Stomach smooth muscle (tissue), 2 donors: ENCODE results near the gene SPDYE4.

Experiments
- H3K27ac ChIP-seq: one replicate; pipeline ENCODE4 v1.7.0; 2013; ENCODE audit warnings: mild to moderate bottlenecking, low read length, inconsistent platforms
- H3K27me3 ChIP-seq, 2 donors: one replicate each; pipeline ENCODE4 v1.7.0; 2013; ENCODE audit warnings: low read length in 2 of 2; ENCODE audit not compliant: insufficient read depth in 2 of 2, control insufficient read depth in 1 of 2
- H3K36me3 ChIP-seq, 2 donors: one replicate each; pipeline ENCODE4 v1.7.0; 2013; ENCODE audit warnings: low read length in 2 of 2; ENCODE audit not compliant: control insufficient read depth in 2 of 2, insufficient read depth in 2 of 2
- H3K4me1 ChIP-seq: one replicate; pipeline ENCODE4 v1.7.0; 2013; ENCODE audit warnings: low read length; ENCODE audit not compliant: control insufficient read depth, insufficient read depth
- H3K4me3 ChIP-seq, 2 donors: one replicate each; pipeline ENCODE4 v1.7.0; 2013; ENCODE audit warnings: low read length in 2 of 2
- H3K9ac ChIP-seq, 2 donors: one replicate each; pipeline ENCODE4 v1.7.0; 2013; ENCODE audit warnings: low read length in 2 of 2, mild to moderate bottlenecking in 1 of 2
- H3K9me3 ChIP-seq, 2 donors: one replicate each; pipeline ENCODE4 v1.7.0; 2013; ENCODE audit warnings: low read length in 2 of 2; ENCODE audit not compliant: control insufficient read depth in 2 of 2
- donor health status: healthy.
- donor health status: Pancreatic carcinoma.

SPDYE4 gene

GRCh38 chr17:8726941-8727555 lies 31.3 kb downstream of the SPDYE4 start:
- H3K9ac ChIP-seq, result no peak overlapping the region
- no peak overlapping the region for H3K4me3 ChIP-seq
- no peaks in the 10 kb centered on the region for H3K9me3 ChIP-seq
- H3K4me1 ChIP-seq, result no peaks in the 10 kb centered on the region
- H3K27me3 ChIP-seq, result no peaks in the 10 kb centered on the region
- no peaks in the 10 kb centered on the region for H3K36me3 ChIP-seq
- no peak overlapping the region for H3K27ac ChIP-seq

DNA sequence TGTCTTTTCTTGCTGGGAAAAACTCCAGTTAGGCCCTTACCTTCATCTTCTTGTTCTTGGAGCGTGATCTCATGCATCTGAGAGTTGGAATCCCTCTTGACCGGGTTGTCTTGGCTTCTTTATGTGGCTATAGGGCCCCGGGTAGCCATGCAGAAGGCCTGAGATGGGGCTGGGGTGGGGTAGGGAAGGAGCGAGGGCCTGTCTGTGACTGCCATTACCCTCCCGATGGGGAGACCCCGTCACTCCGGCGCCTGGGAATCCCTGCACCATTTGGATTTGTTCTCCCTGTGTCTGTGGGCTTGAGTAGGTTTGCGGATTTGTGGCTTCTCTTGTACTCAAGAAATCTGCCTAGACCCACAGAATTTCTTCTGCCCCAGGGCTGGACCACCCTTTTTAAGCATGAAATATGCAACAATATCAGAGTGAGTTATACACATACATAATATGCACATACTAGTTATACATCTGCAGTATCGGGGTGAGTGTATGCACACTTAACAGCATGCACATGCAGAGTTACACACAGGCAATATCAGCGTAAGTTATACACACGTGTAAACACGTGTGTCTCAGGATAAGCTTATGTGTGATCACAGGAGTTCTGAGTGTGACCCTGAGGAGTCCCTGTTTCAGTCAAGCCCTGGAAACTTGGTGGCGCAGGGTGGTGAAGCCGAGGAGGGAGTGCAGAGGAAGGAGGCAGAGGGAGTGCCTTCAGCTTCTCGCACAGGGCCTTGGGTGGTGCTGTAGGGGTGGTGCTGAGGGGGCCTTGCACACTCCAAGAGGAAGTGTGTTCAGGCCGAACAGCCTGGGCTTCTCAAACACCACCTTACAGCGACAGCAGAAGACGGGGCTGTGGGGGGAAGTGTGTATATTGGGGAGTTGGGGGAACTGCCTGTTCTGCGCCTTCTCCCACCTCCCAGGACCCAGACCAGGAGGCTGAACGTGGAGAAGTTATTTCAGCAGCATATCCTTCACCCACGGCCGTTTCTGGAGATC lies 32.2 kb downstream of the SPDYE4 start:
- Histone ChIP-seq H3K27ac (no peak overlapping the region), H3K4me3 (no peak overlapping the region), H3K9me3 (no peaks in the 10 kb centered on the region), H3K27me3 (no peaks in the 10 kb centered on the region), H3K4me1 (no peaks in the 10 kb centered on the region), H3K36me3 (no peaks in the 10 kb centered on the region), H3K9ac (no peak overlapping the region)

DNA sequence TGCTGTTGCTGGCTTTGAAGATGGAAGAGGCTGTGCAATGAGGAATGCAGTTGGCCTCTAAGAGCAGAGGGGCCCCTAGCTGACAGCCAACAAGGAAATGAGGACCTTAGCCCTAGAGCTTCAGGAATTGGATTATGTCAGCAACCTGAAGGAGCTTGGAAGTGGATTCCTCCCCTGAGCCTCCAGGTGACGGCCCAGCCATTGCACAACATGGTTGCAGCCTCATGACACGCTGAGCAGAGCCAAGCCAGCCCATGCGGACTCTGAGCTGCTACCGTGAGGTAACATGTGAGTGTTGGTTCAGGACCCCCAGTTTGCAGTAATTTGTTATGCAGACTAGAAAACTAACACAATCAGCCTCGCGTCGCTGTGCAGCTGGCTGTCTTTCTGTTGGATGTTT lies 33.9 kb downstream of the SPDYE4 start:
- Histone ChIP-seq H3K9me3 (no peaks in the 10 kb centered on the region), H3K4me1 (no peaks in the 10 kb centered on the region), H3K36me3 (no peaks in the 10 kb centered on the region), H3K27me3 (no peaks in the 10 kb centered on the region), H3K27ac (no peak overlapping the region), H3K9ac (no peak overlapping the region), H3K4me3 (no peak overlapping the region)

DNA sequence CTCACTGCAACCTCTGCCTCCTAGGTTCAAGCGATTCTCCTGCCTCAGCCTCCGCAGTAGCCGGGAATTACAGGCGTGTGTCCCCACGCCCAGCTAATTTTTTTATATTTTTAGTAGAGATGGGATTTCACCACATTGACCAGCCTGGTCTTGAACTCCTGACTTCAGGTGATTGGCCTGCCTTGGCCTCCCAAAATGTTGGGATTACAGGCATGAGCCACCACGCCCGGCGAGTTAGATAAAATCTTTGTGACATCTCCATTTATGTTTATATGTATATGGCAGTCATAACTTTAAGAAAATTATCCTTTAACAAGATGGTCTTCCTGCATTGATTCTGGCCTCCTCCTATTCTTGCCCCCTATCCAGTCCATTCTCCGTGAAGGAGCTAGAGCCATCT lies 37.8 kb downstream of the SPDYE4 start:
- no peak overlapping the region for H3K4me3 ChIP-seq
- H3K36me3 ChIP-seq, result no peaks in the 10 kb centered on the region
- no peaks in the 10 kb centered on the region for H3K9me3 ChIP-seq
- H3K27ac ChIP-seq, result no peak overlapping the region
- H3K9ac ChIP-seq, result no peak overlapping the region
- no peaks in the 10 kb centered on the region for H3K27me3 ChIP-seq
- H3K4me1 ChIP-seq, result no peaks in the 10 kb centered on the region

GRCh38 chr17:8719291-8720246 lies 38.8 kb downstream of the SPDYE4 start:
- Histone ChIP-seq H3K4me3 (no peak overlapping the region), H3K36me3 (no peaks in the 10 kb centered on the region), H3K27ac (no peak overlapping the region), H3K9ac (no peak overlapping the region), H3K4me1 (no peaks in the 10 kb centered on the region), H3K9me3 (no peaks in the 10 kb centered on the region), H3K27me3 (no peaks in the 10 kb centered on the region)

DNA sequence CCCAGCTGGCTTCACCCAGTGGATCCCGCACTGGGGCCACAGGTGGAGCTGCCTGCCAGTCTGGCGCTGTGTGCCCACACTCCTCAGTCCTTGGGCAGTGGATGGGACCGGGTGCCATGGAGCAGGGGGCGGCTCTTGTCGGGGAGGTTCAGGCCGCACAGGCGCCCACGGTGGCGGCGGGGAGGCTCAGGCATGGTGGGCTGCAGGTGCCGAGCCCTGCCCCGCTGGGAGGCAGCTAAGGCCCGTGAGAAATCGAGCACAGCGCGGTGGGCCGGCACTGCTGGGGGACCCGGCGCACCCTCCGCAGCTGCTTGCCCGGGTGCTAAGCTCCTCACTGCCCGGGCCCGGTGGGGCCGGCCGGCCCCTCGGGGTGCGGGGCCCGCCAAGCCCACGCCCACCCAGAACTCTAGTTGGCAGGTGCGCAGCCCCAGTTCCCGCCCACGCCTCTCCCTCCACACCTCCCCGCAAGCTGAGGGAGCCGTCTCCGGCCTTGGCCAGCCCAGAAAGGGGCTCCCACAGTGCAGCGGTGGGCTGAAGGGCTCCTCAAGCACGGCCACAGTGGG lies 40.3 kb downstream of the SPDYE4 start:
- Histone ChIP-seq H3K27me3 (no peaks in the 10 kb centered on the region), H3K27ac (no peak overlapping the region), H3K36me3 (no peaks in the 10 kb centered on the region), H3K9ac (no peak overlapping the region), H3K4me1 (no peaks in the 10 kb centered on the region), H3K4me3 (no peak overlapping the region), H3K9me3 (no peaks in the 10 kb centered on the region)

DNA sequence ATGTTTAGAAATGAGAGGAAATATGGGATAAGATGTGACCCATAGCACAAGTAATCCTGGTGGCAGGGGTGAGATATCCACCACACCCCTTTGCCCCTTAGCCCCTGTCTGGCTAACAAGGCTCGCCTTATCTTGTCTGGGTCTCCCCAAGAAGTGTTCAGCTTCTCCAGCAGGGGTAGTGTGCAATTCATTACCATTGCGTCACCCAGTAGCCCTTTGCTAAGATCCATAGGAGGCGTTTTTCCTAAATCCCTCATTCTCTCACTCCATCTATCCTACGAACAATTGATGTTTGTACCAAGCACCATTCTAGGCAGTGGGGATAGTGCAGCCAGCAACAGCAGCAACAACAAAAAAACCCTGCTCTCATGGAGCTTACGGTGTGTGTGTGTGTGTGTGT lies 44.5 kb downstream of the SPDYE4 start:
- H3K9me3 ChIP-seq, result no peaks in the 10 kb centered on the region
- no peak overlapping the region for H3K4me3 ChIP-seq
- H3K36me3 ChIP-seq, result no peaks in the 10 kb centered on the region
- H3K27ac ChIP-seq, result no peak overlapping the region
- peaks cover under 1% of the 10 kb centered on the region for H3K4me1 ChIP-seq
- no peaks in the 10 kb centered on the region for H3K27me3 ChIP-seq
- no peak overlapping the region for H3K9ac ChIP-seq

DNA sequence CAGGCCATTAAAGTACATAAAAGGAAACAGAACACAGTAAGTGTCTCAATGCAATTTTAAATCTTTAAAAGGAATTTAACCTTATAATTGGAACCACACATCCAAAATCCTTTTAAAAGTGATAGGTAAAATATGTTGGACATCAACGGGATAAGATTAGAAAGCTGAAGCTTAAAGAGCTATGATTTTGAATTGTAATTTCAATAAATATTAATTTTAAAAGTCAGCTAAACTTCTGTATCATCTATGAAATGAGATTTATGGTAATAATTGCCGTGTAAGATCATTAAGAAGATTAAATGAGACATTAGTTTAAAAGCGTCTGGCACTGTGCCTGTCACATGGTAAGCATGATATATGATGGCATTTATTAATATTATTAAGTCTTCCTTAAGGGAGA lies 45.0 kb downstream of the SPDYE4 start:
- no peak overlapping the region for H3K4me3 ChIP-seq
- H3K27me3 ChIP-seq, result no peaks in the 10 kb centered on the region
- no peak overlapping the region for H3K9ac ChIP-seq
- H3K9me3 ChIP-seq, result no peaks in the 10 kb centered on the region
- H3K4me1 ChIP-seq, result peaks cover 3% of the 10 kb centered on the region
- no peak overlapping the region for H3K27ac ChIP-seq
- H3K36me3 ChIP-seq, result no peaks in the 10 kb centered on the region

DNA sequence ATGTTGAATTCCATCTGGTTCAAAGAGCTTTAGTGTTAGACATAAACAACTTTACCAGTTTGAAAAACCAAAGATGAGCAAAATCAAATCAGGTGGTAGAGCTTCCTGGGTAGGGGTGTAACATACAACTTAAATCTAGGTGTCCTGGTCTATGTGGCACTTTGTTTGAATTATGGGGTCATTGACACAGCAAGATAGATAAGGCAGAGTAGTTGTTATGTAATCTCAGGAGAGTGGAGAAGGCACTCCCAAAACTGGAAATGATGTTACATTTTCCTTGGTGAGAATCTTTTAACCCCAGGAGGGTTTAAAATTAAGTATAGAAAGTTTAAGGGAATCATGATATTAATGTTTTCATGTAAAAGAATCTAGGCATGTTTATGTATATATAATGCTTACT lies 45.6 kb downstream of the SPDYE4 start:
- H3K27me3 ChIP-seq, result no peaks in the 10 kb centered on the region

DNA sequence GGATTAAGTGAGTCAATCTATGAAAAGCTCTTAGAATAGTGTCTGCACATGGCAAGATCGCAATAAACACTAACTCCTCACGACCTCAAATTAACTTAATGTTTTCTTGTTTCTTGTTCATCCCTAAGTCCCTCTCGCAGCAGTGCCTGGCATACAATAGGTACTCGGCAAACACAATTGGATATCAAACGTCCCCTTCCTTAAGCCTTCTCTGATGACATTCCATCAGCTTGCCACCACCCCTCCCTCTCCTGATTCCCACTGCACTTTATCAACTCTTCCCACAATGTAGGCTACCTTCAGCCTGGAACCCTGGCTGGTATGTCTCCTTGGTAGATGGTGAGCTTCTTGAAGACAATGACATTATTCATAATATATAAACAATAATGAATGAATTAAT lies 47.1 kb downstream of the SPDYE4 start:
- Histone ChIP-seq H3K9me3 (no peaks in the 10 kb centered on the region), H3K4me3 (no peak overlapping the region), H3K9ac (no peak overlapping the region), H3K4me1 (peaks cover 18% of the 10 kb centered on the region), H3K27me3 (no peaks in the 10 kb centered on the region), H3K36me3 (no peaks in the 10 kb centered on the region), H3K27ac (no peak overlapping the region)

More for the DNA sequence above, 45.6 kb downstream of the SPDYE4 start:
- Histone ChIP-seq H3K9ac (no peak overlapping the region), H3K4me1 (peaks cover 9% of the 10 kb centered on the region), H3K27ac (no peak overlapping the region), H3K9me3 (no peaks in the 10 kb centered on the region), H3K4me3 (no peak overlapping the region), H3K36me3 (no peaks in the 10 kb centered on the region)
